Suprapubic skin (tissue), 3 donors: Measurements from ENCODE around the gene PRKN.

Experiments used
- CTCF ChIP-seq, 2 donors: fragments of 200-600 bp in 1 of 2; fragments of 450-650 bp in 1 of 2; sonication (generic) in 1 of 2; IDR thresholded peaks; one replicate each; pipeline ENCODE4 v1.5.1; 2016 to 2019; ENCODE audit warnings: antibody characterized with exemption in 2 of 2, mild to moderate bottlenecking in 1 of 2, moderate library complexity in 1 of 2
- EP300 ChIP-seq: sonication (generic); formaldehyde crosslinking; IDR thresholded peaks from one replicate; pipeline ENCODE4 v1.6.1; 2017; ENCODE audit warnings: antibody characterized with exemption
- POLR2A ChIP-seq, 2 donors: fragments of 450-650 bp; IDR thresholded peaks; one replicate each; pipeline ENCODE4 v1.6.1; 2017; ENCODE audit warnings: antibody characterized with exemption in 2 of 2, mild to moderate bottlenecking in 2 of 2, moderate library complexity in 2 of 2

GRCh38 chr6:161327360-161327953 lies 1400.1 kb downstream of the PRKN start:
- no peak for TF ChIP-seq EP300
- TF ChIP-seq CTCF (IDR thresholded peaks at IDR 0.05) = no peak
- TF ChIP-seq POLR2A (IDR thresholded peaks at IDR 0.05) = no peak
